HTR-8/SVneo (cell line): Measurements from ENCODE around the gene DNAJC5.
"Not testable (repeated sequence)": the region's sequence is repeated elsewhere in the genome, so short reads cannot be mapped to it uniquely, and the experiment has no call there.

Experiments
- DNase-seq: peaks from one replicate; pipeline ENCODE4 v3.0.0; 2011; ENCODE audit warnings: low spot score, mixed read lengths; ENCODE audit not compliant: insufficient read length
- FAIRE-seq: peaks from 2 replicates; lab custom pipeline; 2011; peaks lifted over from hg19 to GRCh38; lab: Jason Lieb, UNC

DNAJC5 gene

GRCh38 chr20:63898882-63899558 lies 4.1 kb downstream of the DNAJC5 start:
- no peak for DNase-seq
- FAIRE-seq, result no peak

GRCh38 chr20:63900413-63900812 lies 5.5 kb downstream of the DNAJC5 start:
- FAIRE-seq, result no peak
- DNase-seq, result no peak

GRCh38 chr20:63903796-63904561 lies 9.1 kb downstream of the DNAJC5 start:
- FAIRE-seq (no peak), DNase-seq (no peak)

- DNase-seq, result no peak
- no peak for FAIRE-seq
These were observed 13.2 kb downstream of the DNAJC5 start for GRCh38 chr20:63908008-63908682.

- DNase-seq (no peak), FAIRE-seq (no peak)
These were observed 16.2 kb downstream of the DNAJC5 start for GRCh38 chr20:63911176-63911575.

- FAIRE-seq (no peak), DNase-seq (no peak)
These were observed 18.8 kb downstream of the DNAJC5 start for GRCh38 chr20:63913768-63914167.

GRCh38 chr20:63915471-63915870 lies 20.5 kb downstream of the DNAJC5 start:
- no peak for DNase-seq
- peak; percentile 65 for FAIRE-seq

GRCh38 chr20:63916371-63916939 lies 21.5 kb downstream of the DNAJC5 start:
- not testable (repeated sequence) for FAIRE-seq, DNase-seq

- DNase-seq, result no peak
- FAIRE-seq, result peak; percentile 76
These were observed 22.9 kb downstream of the DNAJC5 start for GRCh38 chr20:63917811-63918210.

- peak; percentile 36 for FAIRE-seq
- DNase-seq, result no peak
These were observed 24.2 kb downstream of the DNAJC5 start for GRCh38 chr20:63919130-63919529.

GRCh38 chr20:63920226-63920625 lies 25.3 kb downstream of the DNAJC5 start:
- DNase-seq (no peak), FAIRE-seq (no peak)

- no peak for DNase-seq
- FAIRE-seq, result no peak
These were observed 28.7 kb downstream of the DNAJC5 start for GRCh38 chr20:63923651-63924050.

- FAIRE-seq (no peak), DNase-seq (no peak)
These were observed 29.3 kb downstream of the DNAJC5 start for GRCh38 chr20:63924241-63924640.

GRCh38 chr20:63926298-63926697 lies 31.4 kb downstream of the DNAJC5 start:
- FAIRE-seq (peak; percentile 86), DNase-seq (no peak)

GRCh38 chr20:63929071-63929470 lies 34.1 kb downstream of the DNAJC5 start:
- no peak for DNase-seq

GRCh38 chr20:63929473-63929883 lies 34.6 kb downstream of the DNAJC5 start:
- not testable (repeated sequence) for FAIRE-seq, DNase-seq

More at GRCh38 chr20:63929071-63929470, 34.1 kb downstream of the DNAJC5 start:
- peak; percentile 65 for FAIRE-seq

GRCh38 chr20:63930971-63931553 lies 36.1 kb downstream of the DNAJC5 start:
- FAIRE-seq, result no peak

GRCh38 chr20:63931735-63932134 lies 36.8 kb downstream of the DNAJC5 start:
- FAIRE-seq (peak; percentile 74), DNase-seq (no peak)

More at GRCh38 chr20:63930971-63931553, 36.1 kb downstream of the DNAJC5 start:
- DNase-seq, result no peak

GRCh38 chr20:63932606-63933160 lies 37.8 kb downstream of the DNAJC5 start:
- no peak for DNase-seq
- peak; percentile 59 for FAIRE-seq

- FAIRE-seq (no peak), DNase-seq (no peak)
These were observed 38.7 kb downstream of the DNAJC5 start for GRCh38 chr20:63933646-63934045.
